GM18858 (cell line): ENCODE measurements around the gene PP2D1.
"Not testable (repeated sequence)": the region's sequence is repeated elsewhere in the genome, so short reads cannot be mapped to it uniquely, and the experiment has no call there.

Source experiments
- ATAC-seq: cut with Tn5 transposase; IDR thresholded peaks from one replicate; pipeline ENCODE4 v1.9.1; 2021; ENCODE audit not compliant: unreplicated experiment

The PP2D1 gene

GRCh38 chr3:19967812-19968211 is 44.3 kb downstream of the PP2D1 start:
- ATAC-seq = no peak

GRCh38 chr3:19967208-19967607 is 44.9 kb downstream of the PP2D1 start:
- ATAC-seq = no peak

GRCh38 chr3:19961960-19962359 is 50.1 kb downstream of the PP2D1 start:
- no peak for ATAC-seq

- ATAC-seq = no peak
Measured at GRCh38 chr3:19960696-19961095, 51.4 kb downstream of the PP2D1 start.

GRCh38 chr3:19959505-19959904 is 52.6 kb downstream of the PP2D1 start:
- no peak for ATAC-seq

- ATAC-seq = not testable (repeated sequence)
Measured at GRCh38 chr3:19957354-19957753, 54.7 kb downstream of the PP2D1 start.

- ATAC-seq = no peak
Measured at GRCh38 chr3:19954676-19955075, 57.4 kb downstream of the PP2D1 start.

- no peak for ATAC-seq
Measured at GRCh38 chr3:19950316-19950715, 61.7 kb downstream of the PP2D1 start.

- ATAC-seq = no peak
Measured at GRCh38 chr3:19948226-19948591, 63.9 kb downstream of the PP2D1 start.

GRCh38 chr3:19947549-19948225 is 64.4 kb downstream of the PP2D1 start:
- ATAC-seq = no peak

GRCh38 chr3:19946832-19947548 is 65.1 kb downstream of the PP2D1 start, which contains the start of gene RAB5A:
RAB5A (plus strand) TSS chr3:19947097; CDS start chr3:19950899, 3,802 bp downstream.
- ATAC-seq = peak; percentile 97

- no peak for ATAC-seq
Measured at GRCh38 chr3:19945969-19946831, 65.9 kb downstream of the PP2D1 start.

- no peak for ATAC-seq
Measured at GRCh38 chr3:19945534-19945933, 66.5 kb downstream of the PP2D1 start.

GRCh38 chr3:19940643-19941042 is 71.4 kb downstream of the PP2D1 start:
- no peak for ATAC-seq

- no peak for ATAC-seq
Measured at GRCh38 chr3:19938295-19938627, 73.8 kb downstream of the PP2D1 start.

GRCh38 chr3:19937459-19938294 is 74.4 kb downstream of the PP2D1 start:
- ATAC-seq = no peak
